HG03175 (cell line): ENCODE measurements around the gene HHEX.
"Not testable (repeated sequence)": the region's sequence is repeated elsewhere in the genome, so short reads cannot be mapped to it uniquely, and the experiment has no call there.

ENCODE experiments used
- ATAC-seq: cut with Tn5 transposase; IDR thresholded peaks from one replicate; pipeline ENCODE4 v1.9.1; 2021; ENCODE audit warnings: mild to moderate bottlenecking, moderate library complexity; ENCODE audit not compliant: unreplicated experiment

Gene HHEX

GRCh38 chr10:92689663-92690210 is at the start of gene HHEX:
TSS of gene HHEX (plus strand) at chr10:92689955. CDS start at chr10:92689987, 32 bp downstream.
- ATAC-seq = peak; percentile 56

- ATAC-seq = no peak
These were observed 49.6 kb upstream of the HHEX start for GRCh38 chr10:92640107-92640506.

GRCh38 chr10:92641492-92641891 is 48.3 kb upstream of the HHEX start:
- no peak for ATAC-seq

DNA sequence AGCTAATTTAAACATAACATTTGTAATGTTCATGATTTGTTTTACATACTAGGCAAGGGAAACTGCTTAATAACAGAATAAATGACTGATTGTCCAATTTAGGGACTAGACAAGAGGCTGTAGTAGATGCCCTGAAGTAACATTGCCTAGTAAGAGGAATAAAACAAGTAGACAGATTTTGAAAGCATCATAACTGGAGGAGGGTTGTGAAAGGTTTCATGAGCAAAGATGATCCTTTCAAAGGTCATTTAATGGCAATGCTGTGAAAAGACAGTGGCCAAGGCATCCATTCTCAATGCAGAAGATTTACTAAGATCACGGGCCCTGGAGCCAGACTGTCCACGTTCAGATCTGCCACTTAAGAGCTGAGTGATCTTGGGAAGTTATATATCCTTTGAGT is 44.8 kb upstream of the HHEX start:
- no peak for ATAC-seq

GRCh38 chr10:92650864-92651263 is 38.9 kb upstream of the HHEX start:
- ATAC-seq = not testable (repeated sequence)

- ATAC-seq = no peak
These were observed 34.3 kb upstream of the HHEX start for GRCh38 chr10:92655426-92655825.

DNA sequence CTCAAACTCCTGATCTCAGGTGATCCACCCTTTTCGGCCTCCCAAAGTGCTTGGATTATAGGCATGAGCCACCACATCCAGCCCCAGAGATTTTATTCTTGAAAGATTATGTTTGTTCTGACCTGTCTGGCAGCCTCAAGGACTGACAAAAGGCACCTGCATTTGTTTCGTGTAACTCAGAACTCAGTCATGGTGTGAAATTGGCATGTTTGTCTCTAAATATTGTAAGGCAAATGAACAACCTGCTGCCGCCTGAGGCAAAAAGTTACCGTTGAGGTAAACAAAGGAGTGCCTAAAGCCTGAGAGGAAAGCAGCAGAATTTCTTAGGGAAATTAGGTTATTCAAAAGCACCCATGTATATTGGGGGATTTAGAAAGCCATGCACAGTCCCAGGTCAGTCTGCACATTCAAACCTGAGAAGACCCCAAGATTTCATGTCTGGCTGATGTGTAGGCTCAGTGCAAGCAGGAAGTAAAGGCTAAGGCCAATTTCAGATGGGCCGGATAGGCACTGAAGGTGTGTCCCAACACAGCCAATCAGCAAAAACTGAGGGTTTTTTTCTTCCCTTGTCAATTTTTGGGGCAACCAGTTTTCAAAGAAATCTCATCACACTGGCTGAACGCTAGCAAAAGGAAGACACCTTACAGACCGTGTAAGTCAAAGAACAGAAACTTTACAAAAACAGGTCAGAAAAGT is 33.3 kb upstream of the HHEX start:
- no peak for ATAC-seq

- ATAC-seq = no peak
These were observed 32.7 kb upstream of the HHEX start for GRCh38 chr10:92657024-92657423.

- no peak for ATAC-seq
These were observed 26.9 kb upstream of the HHEX start for GRCh38 chr10:92662848-92663247.

- no peak for ATAC-seq
These were observed 25.4 kb upstream of the HHEX start for GRCh38 chr10:92664322-92664721.

- no peak for ATAC-seq
These were observed 22.7 kb upstream of the HHEX start for GRCh38 chr10:92667078-92667477.

DNA sequence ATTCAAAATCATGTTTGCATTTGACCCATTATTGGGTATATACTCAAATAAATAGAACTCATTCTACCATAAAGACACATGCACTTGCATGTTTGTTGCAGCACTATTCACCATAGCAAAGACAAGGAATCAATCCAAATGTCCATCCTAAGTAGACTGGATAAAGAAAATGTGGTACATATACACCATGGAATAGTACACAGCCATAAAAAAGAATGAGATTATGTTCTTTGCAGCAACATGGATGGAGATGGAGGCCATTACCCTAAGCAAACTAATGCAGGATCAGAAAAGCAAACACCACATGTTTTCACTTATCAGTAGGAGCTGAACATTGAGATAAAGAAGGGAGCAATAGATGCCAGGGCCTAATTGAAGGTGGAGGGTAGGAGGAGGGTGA is 12.0 kb upstream of the HHEX start:
- no peak for ATAC-seq

- ATAC-seq = no peak
These were observed 11.5 kb upstream of the HHEX start for GRCh38 chr10:92678206-92678605.

- ATAC-seq = no peak
These were observed 8.4 kb upstream of the HHEX start for GRCh38 chr10:92681306-92681834.

DNA sequence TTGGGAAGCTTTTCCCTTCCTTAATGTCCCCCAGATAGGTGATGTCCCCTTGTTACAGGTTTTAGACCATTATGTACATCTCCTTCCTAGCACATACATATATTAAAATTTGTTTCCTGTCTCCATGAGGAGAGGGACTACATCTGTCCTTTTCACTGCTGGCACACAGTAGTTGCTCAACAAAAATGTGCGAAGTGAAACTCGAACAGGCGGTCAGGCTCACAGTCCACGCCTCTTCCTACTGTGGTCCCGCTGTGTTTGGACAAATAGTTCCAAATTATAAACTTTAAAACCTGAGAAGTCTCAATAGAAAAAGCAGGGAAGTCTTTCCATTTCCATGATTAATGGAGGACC is 1.2 kb upstream of the HHEX start:
- no peak for ATAC-seq

DNA sequence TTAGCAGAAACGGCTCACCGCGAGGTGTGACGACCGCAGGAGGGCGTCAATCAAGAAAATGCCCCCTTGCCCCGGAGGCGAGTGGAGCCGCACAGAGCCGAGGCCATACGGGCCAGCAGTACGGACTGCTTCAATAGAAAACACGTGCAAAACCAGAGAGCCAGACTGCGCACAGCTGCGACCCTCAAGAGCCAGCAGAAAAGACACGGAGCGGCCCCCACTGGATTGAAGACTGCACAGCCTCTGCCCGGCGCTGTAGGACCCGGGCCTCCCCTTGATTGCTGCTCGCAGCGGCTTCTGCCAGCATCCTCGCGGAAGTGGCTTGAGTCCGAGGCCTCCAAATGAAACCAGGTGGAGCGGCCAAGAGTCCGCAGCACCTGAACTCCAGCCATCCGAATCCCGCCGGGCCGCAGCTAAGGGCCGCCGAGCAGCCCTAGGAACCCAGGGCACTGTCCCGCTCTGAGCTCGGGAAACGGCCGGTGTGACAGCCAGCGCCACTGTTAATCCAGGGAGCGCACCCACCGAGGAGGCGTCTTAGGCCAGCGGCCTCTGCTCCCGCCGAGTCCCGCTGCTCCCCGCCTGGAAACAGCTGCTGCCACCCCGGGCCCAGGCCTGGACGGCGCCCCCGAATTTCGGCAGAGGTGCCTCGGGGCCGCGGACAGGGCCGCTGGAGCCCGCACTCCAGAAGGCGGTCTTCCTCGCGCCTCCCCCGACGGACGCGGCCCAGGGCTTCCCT is 660 bp upstream of the HHEX start:
- peak; percentile 24 for ATAC-seq

GRCh38 chr10:92690211-92690914 is 608 bp downstream of the HHEX start:
- ATAC-seq = peak; percentile 31

DNA sequence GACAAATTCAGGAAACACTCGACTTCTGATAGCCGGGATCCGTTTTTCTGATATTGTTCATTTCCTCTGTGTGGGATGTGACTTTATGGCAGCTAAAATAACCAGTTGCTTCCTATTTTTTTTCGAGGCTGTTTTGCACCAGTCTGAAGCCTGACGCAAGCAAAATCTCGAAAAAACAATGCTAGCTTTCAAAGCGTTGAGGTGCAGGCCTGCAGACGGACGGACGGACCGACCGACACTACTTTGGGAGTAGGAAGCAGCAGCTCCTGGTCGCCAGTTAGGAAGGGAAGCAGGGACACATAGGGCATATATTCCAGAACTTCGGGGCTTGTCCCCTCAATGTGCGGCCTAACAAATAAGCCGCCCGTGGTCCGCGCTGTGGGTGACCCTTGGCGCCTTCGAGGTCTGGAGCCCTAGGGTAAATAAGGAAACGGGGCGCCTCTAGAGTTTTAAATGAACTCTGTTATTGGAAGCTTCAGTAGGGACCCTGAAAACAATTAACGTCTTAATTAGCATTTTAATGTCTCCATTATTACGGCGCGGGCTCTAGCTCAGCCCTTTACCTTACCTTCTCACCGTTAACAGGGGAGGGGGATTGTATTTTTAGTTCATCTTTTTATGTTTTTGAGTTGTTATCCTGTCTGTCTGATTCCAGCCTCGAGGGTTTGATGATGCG is 1.3 kb downstream of the HHEX start:
- ATAC-seq = no peak

GRCh38 chr10:92691591-92692079 is 1.9 kb downstream of the HHEX start:
- no peak for ATAC-seq

- no peak for ATAC-seq
These were observed 2.4 kb downstream of the HHEX start for GRCh38 chr10:92692080-92692671.
